ENCODE results near the gene ATP6V1G3.
A peak's percentile ranks its signal among the peaks of the same experiment; 100 is the strongest.
"Not testable (repeated sequence)": the region's sequence is repeated elsewhere in the genome, so short reads cannot be mapped to it uniquely, and the experiment has no call there.

Gene ATP6V1G3

GRCh38 chr1:198545156-198545555 lies 4.7 kb upstream of the ATP6V1G3 start:
- DNase-seq = no peak
- in situ Hi-C loops (cut with HindIII; ENCODE audit: low pct_ligation_motif_present, low pct_unique_long_range_greater_than_20kb, low sequenced_read_pairs) = no loop called here

DNA sequence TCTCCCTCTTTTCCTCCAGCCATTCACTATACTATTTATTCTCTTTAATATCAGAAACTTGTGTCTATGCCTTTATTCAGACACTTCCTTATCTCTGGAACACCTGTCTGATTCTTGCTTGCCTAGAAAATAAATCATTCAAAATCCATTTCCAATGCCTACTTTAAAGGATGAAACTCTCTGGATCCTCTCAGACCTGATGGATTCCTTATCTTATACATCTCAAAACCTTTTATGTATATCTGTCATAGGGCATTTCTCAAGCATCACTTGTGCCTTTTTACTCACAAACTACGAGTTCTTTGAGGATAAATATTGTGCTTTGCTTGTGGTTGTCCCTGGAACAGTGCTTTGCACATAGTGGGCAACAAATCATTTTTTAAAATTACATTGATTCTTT lies 3.8 kb upstream of the ATP6V1G3 start:
- no peak for DNase-seq
- in situ Hi-C loops (cut with HindIII; ENCODE audit: low pct_ligation_motif_present, low pct_unique_long_range_greater_than_20kb, low sequenced_read_pairs) = no loop called here

DNA sequence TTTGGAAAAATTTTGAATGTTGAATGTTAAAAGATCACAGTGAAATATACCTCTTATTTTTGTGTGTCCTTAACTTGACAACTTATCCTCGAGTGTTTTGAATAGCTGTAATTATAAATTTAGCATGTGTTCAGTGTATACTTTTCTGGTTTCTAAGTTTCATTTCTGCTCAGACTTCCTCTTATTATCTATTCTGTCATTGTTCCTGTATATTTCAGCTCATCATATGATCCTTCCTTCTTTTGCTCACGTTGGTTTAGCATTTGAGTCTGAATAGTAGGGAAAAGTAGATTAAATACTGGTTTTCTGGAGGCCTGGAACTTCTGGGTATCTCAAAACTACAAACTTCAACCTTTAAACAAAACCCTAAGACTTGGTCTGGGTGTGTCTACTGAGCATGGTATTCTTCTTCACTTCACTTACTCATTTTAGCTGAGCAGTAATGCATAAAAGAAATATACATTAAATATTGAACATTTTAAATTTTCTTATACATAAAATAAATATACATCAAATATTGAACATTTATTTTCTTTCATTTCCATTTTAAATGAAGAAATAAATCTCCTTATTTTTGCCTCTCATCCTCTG lies 3.3 kb upstream of the ATP6V1G3 start:
- in situ Hi-C loops (cut with HindIII; ENCODE audit: low pct_ligation_motif_present, low pct_unique_long_range_greater_than_20kb, low sequenced_read_pairs) = no loop called here
- no peak for DNase-seq

DNA sequence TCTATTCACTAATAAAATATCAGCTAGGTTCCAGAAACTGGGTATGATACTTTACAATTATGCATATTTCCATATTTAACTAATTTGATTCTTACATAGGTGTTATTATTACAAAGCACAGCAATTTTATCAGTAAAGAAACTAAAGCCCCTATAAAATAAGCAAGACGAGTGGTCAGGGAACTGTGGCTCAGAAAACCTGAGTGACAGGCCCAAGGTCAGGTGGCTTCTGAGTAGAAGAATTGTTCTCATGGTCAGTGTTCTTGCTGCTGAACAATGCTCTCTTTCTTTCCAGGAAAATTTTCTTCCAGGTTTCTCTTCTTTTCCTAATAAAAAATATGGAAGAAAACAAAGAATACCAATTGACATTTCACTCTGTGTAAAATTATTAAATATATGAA lies 2.2 kb upstream of the ATP6V1G3 start:
- in situ Hi-C loops (cut with HindIII; ENCODE audit: low pct_ligation_motif_present, low pct_unique_long_range_greater_than_20kb, low sequenced_read_pairs) = no loop called here
- DNase-seq = no peak

GRCh38 chr1:198541737-198542136 lies 1.3 kb upstream of the ATP6V1G3 start:
- DNase-seq = no peak
- in situ Hi-C loops (cut with HindIII; ENCODE audit: low pct_ligation_motif_present, low pct_unique_long_range_greater_than_20kb, low sequenced_read_pairs) = no loop called here

- no peak for DNase-seq
- in situ Hi-C loops (cut with HindIII; ENCODE audit: low pct_ligation_motif_present, low pct_unique_long_range_greater_than_20kb, low sequenced_read_pairs) = no loop called here
Observed at GRCh38 chr1:198538579-198539364, 1.7 kb downstream of the ATP6V1G3 start.

GRCh38 chr1:198535631-198536030 lies 4.8 kb downstream of the ATP6V1G3 start:
- DNase-seq = no peak
- in situ Hi-C loops (cut with HindIII; ENCODE audit: low pct_ligation_motif_present, low pct_unique_long_range_greater_than_20kb, low sequenced_read_pairs) = no loop called here

DNA sequence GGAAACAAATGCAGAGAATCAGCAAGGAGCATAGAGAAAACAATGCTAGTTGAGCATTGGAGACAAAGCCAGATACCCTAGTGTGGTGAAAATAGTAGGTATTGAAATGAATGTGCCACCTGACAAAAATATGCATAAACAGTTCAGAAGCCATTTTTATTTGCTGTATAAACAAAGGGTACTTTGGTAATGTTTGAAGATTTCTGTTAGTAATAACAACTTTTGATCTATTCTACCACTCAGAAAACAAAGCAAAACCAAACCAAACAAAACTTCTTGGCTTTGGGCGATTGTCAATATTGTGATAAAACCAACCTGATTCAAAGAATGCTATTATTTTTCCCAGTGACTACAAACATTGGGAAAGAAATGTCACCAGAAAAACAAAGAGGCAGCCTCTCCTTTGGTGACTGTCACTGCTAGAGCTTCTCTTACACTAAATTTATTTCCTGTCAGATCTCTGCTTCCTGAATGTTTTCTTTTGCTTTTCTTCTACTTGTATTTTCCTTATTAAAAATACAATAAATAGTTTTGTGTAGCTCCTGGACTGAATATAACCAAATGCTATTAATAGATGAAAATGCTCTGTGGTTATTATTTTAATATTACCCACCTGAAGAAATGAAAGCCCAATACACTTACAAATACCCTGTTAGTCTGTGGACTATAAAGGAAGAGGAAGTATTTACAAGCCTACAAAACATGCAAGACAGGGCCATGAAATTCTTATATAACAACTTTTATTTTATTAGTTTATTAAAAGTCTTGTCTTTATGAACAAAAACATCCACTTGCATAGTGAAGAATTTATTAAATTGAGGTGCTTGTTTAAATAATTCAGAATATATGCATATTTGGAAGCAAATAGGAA lies 5.7 kb downstream of the ATP6V1G3 start:
- no peak for DNase-seq
- in situ Hi-C loops (cut with HindIII; ENCODE audit: low pct_ligation_motif_present, low pct_unique_long_range_greater_than_20kb, low sequenced_read_pairs) = no loop called here

DNA sequence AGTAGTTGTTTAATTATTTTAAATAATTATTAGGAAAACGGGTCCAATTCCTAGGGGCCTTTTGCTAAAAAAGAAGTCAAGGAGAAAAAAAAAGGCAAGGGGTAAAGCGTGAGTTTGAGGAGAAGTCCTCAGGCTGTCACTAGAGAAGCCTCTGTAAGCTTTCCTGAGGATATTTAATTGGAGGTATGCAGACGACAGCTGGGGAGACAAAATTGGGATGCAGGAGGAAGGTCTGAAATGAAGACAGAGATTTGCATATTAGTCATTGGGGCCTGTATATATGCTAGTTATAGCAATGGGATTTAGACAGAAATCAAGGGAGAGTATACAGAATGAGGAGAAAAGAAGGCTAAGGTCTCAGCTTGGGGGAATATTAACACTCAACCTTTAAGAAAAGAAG lies 8.6 kb downstream of the ATP6V1G3 start:
- DNase-seq = no peak
- in situ Hi-C loops (cut with HindIII; ENCODE audit: low pct_ligation_motif_present, low pct_unique_long_range_greater_than_20kb, low sequenced_read_pairs) = no loop called here

GRCh38 chr1:198530953-198531352 lies 9.5 kb downstream of the ATP6V1G3 start:
- DNase-seq = no peak

DNA sequence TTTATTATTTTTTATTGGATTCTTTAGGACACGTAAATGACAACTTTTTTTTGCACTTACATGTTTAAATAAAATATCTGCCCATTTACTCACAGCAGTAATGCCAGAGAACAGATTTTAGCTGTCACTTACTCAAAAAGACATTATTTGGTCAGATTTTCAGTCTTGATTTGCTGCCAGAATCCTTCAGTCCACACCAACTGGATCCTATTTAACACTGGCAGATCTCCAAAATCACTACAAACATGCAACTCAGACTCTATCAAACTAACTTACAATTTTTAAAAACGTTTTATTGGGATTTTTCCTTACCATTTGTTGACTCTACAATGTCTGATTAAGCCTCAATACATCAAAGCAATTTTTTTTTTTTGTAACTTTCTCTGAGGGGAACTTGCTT lies 11.1 kb downstream of the ATP6V1G3 start:
- no peak for DNase-seq
- in situ Hi-C loops (cut with HindIII; ENCODE audit: low pct_ligation_motif_present, low pct_unique_long_range_greater_than_20kb, low sequenced_read_pairs) = no loop called here

More at GRCh38 chr1:198530953-198531352, 9.5 kb downstream of the ATP6V1G3 start:
- in situ Hi-C loops (cut with HindIII; ENCODE audit: low pct_ligation_motif_present, low pct_unique_long_range_greater_than_20kb, low sequenced_read_pairs) = no loop called here

- DNase-seq = no peak
Observed at GRCh38 chr1:198528364-198528763, 12.1 kb downstream of the ATP6V1G3 start.

DNA sequence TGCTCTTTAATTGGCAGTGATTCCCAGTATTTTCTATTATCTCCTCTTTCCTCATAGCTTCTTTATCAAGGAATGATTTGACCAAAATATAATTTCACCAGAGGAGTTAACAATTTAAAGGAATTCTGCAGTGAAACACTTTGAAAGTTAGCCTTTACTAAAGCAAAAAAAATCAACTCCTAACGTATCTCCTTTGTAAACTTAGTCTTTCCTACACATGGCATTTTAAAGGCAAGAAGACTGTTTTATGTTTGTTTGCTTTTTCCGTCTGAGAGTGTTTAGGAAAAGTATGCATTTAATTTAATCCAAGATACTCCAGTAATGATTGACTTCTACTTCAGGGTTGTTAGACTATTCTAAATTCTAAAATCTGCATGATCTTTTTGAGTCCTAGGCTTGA lies 15.9 kb downstream of the ATP6V1G3 start:
- DNase-seq = no peak
- in situ Hi-C loops (cut with HindIII; ENCODE audit: low pct_ligation_motif_present, low pct_unique_long_range_greater_than_20kb, low sequenced_read_pairs) = no loop called here

More at GRCh38 chr1:198528364-198528763, 12.1 kb downstream of the ATP6V1G3 start:
- in situ Hi-C loops (cut with HindIII; ENCODE audit: low pct_ligation_motif_present, low pct_unique_long_range_greater_than_20kb, low sequenced_read_pairs) = no loop called here

DNA sequence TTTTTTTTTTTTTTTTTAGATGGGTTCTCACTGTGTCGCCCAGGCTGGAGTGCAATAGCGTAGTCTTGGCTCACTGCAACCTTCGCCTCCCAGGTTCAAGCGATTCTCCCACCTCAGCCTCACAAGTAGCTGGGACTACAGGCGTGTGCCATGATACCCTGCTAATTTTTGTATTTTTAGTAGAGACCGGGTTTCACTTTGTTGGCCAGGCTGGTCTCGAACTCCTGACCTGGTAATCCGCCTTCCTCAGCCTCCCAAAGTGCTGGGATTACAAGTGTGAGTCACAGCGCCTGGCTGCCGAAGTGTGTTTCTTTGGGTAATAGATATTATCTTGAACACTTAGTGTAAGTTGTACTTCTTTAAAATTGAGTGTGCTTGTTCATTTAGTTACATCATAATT lies 16.4 kb downstream of the ATP6V1G3 start:
- DNase-seq; in situ Hi-C loops (cut with HindIII; ENCODE audit: low pct_ligation_motif_present, low pct_unique_long_range_greater_than_20kb, low sequenced_read_pairs): not testable (repeated sequence)

- peak; percentile 5 for DNase-seq
Observed at GRCh38 chr1:198523182-198523950, 17.1 kb downstream of the ATP6V1G3 start.

GRCh38 chr1:198520524-198521254 lies 19.8 kb downstream of the ATP6V1G3 start:
- DNase-seq = no peak
- in situ Hi-C loops (cut with HindIII; ENCODE audit: low pct_ligation_motif_present, low pct_unique_long_range_greater_than_20kb, low sequenced_read_pairs) = no loop called here

More at GRCh38 chr1:198523182-198523950, 17.1 kb downstream of the ATP6V1G3 start:
- in situ Hi-C loops (cut with HindIII; ENCODE audit: low pct_ligation_motif_present, low pct_unique_long_range_greater_than_20kb, low sequenced_read_pairs) = no loop called here

DNA sequence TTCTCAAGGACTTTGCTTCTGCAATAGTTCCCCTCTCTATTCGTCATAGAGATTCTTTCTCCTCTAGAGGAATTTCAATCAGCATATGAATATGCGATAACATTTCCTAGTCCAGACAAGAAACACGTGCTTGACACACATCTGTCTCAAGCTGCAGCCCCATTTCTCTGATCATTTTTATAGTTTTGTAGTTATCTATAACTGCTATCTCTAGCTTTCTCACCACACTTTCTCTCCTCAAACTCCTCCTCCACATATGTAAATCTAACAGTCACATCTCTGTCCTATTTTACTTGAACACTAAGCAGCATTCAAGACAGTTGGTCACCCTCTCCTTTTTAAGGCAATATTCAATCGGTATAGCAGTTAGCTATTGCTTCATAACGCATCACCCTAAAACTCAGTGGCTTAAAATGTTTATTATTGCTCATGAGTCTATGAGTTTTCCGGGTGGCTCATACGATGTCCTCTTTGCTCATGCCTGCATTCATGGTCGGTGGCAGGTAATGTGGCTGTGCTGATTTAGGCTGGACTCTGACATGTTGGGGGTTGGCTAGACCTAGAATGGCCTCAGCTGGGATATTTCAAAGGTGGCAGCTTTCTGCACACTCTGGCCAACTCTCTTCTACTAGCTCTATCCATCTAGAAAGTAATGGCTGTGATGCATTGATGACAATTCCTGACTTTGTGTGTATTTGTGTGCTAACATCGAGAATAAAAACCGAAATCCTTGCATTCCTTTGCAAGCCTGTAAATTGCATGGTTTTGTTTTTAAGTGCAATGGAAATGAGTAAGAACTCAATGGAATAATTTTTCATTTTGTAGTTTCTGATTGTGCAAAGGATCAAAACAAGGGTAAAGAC lies 20.6 kb downstream of the ATP6V1G3 start:
- in situ Hi-C loops (cut with HindIII; ENCODE audit: low pct_ligation_motif_present, low pct_unique_long_range_greater_than_20kb, low sequenced_read_pairs) = no loop called here
- no peak for DNase-seq
